ENCODE measurements around the gene AADACL2.

The AADACL2 gene

DNA sequence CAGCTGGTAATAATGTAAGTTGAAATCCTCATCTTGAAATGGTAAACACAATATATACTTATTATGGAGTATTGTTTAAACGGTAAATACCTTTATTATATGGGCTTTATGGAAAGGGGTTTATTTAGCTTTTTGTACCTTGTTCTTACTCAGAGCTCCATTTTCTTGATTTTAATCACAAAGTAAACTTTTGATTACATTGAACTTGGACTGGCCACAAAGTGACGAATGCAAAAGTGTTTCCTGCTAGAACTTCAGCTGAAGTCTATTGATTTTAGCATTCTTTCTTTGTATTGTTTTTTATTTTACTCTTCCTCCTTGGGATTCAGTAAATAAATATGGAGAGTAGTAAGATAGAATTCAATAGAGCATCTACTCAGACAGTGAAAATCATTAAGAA lies 60.4 kb downstream of the AADACL2 start:
- no peak for TF ChIP-seq ZBTB7A (IDR thresholded peaks at IDR 0.05; ENCODE audit: low read depth)
- TF ChIP-seq, protein P1, sequence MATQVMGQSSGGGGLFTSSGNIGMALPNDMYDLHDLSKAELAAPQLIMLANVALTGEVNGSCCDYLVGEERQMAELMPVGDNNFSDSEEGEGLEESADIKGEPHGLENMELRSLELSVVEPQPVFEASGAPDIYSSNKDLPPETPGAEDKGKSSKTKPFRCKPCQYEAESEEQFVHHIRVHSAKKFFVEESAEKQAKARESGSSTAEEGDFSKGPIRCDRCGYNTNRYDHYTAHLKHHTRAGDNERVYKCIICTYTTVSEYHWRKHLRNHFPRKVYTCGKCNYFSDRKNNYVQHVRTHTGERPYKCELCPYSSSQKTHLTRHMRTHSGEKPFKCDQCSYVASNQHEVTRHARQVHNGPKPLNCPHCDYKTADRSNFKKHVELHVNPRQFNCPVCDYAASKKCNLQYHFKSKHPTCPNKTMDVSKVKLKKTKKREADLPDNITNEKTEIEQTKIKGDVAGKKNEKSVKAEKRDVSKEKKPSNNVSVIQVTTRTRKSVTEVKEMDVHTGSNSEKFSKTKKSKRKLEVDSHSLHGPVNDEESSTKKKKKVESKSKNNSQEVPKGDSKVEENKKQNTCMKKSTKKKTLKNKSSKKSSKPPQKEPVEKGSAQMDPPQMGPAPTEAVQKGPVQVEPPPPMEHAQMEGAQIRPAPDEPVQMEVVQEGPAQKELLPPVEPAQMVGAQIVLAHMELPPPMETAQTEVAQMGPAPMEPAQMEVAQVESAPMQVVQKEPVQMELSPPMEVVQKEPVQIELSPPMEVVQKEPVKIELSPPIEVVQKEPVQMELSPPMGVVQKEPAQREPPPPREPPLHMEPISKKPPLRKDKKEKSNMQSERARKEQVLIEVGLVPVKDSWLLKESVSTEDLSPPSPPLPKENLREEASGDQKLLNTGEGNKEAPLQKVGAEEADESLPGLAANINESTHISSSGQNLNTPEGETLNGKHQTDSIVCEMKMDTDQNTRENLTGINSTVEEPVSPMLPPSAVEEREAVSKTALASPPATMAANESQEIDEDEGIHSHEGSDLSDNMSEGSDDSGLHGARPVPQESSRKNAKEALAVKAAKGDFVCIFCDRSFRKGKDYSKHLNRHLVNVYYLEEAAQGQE (IDR thresholded peaks at IDR 0.05; ENCODE audit: low read depth): no peak
- TF ChIP-seq YY1 (IDR thresholded peaks at IDR 0.05; ENCODE audit: low read depth): no peak
- no peak for TF ChIP-seq EGR1 (IDR thresholded peaks at IDR 0.05)
- TF ChIP-seq FOXM1 (IDR thresholded peaks at IDR 0.05; ENCODE audit: borderline replicate concordance, low read depth): no peak
- no peak for TF ChIP-seq RAD21 (IDR thresholded peaks at IDR 0.05; ENCODE audit: low read depth)
- no peak for TF ChIP-seq NFIC (IDR thresholded peaks at IDR 0.05)
- no peak for TF ChIP-seq TAF1 (IDR thresholded peaks at IDR 0.05; ENCODE audit: low read depth)

DNA sequence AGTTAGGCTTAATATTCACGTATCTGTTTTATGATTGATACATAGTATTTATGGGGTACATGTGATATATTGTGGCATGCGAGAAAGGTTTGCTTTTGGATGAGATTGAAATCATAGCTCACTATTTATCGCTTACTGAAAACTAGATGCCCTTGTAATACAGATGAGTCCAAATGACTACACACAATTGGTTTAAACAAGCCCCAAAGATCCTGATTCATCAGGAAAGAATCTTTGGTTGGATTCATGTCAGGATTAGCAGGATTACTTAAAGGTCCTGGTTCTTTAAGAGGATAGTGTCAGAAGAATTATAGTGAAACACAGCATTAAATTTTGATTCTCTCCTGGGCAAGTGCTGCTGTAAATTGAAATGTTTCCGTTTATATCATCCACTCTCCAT lies 61.5 kb downstream of the AADACL2 start:
- no peak for TF ChIP-seq FOXM1 (IDR thresholded peaks at IDR 0.05; ENCODE audit: borderline replicate concordance, low read depth)
- TF ChIP-seq CREB1 (IDR thresholded peaks at IDR 0.05; ENCODE audit: low read depth): no peak
- no peak for TF ChIP-seq EGR1 (IDR thresholded peaks at IDR 0.05)
- TF ChIP-seq ZBTB7A (IDR thresholded peaks at IDR 0.05; ENCODE audit: low read depth): no peak
- no peak for TF ChIP-seq RAD21 (IDR thresholded peaks at IDR 0.05; ENCODE audit: low read depth)
- no peak for TF ChIP-seq NFIC (IDR thresholded peaks at IDR 0.05)
- TF ChIP-seq TEAD4 (IDR thresholded peaks at IDR 0.05): no peak
- TF ChIP-seq TAF1 (IDR thresholded peaks at IDR 0.05; ENCODE audit: low read depth): no peak
- TF ChIP-seq MAX (IDR thresholded peaks at IDR 0.05): no peak
- TF ChIP-seq EP300 (IDR thresholded peaks at IDR 0.05; ENCODE audit: borderline replicate concordance): no peak
- TF ChIP-seq YY1 (IDR thresholded peaks at IDR 0.05; ENCODE audit: low read depth): no peak
- no peak for TF ChIP-seq TCF12 (IDR thresholded peaks at IDR 0.05; ENCODE audit: low read depth)
- TF ChIP-seq, protein P1 (IDR thresholded peaks at IDR 0.05; ENCODE audit: low read depth): no peak
- TF ChIP-seq USF1 (IDR thresholded peaks at IDR 0.05): no peak
- TF ChIP-seq CEBPB (IDR thresholded peaks at IDR 0.05): no peak

DNA sequence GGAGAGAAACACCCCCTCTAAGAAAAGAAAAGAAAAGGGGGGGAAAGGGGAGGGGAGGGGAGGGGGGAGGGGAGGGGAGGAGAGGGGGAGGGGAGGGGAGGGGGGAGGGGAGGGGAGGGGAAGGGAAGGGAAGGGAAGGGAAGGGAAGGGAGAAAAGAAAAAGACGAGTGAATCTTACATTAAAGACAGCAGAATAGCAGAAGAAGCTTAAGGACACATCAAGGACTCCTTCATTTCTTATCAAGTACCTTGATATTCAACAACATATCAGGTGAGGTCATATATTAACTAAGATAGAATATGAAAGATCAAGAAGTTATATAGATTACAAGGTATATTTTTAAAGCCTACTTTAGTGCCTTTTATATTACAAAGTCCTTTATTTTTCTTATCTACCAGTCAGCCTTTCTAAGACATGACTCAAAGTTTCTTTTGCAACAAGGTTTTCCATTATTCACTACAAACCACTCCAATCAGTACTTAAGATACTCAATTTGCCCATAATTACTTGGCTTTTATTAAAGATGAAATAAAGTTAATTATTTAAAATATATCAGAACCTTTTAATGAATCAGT lies 62.5 kb downstream of the AADACL2 start:
- TF ChIP-seq MAX (IDR thresholded peaks at IDR 0.05) (no peak), RAD21 (IDR thresholded peaks at IDR 0.05; ENCODE audit: low read depth) (no peak), USF1 (IDR thresholded peaks at IDR 0.05) (no peak), FOXM1 (IDR thresholded peaks at IDR 0.05; ENCODE audit: borderline replicate concordance, low read depth) (no peak), NFIC (IDR thresholded peaks at IDR 0.05) (no peak), EP300 (IDR thresholded peaks at IDR 0.05; ENCODE audit: borderline replicate concordance) (no peak), TAF1 (IDR thresholded peaks at IDR 0.05; ENCODE audit: low read depth) (no peak)

DNA sequence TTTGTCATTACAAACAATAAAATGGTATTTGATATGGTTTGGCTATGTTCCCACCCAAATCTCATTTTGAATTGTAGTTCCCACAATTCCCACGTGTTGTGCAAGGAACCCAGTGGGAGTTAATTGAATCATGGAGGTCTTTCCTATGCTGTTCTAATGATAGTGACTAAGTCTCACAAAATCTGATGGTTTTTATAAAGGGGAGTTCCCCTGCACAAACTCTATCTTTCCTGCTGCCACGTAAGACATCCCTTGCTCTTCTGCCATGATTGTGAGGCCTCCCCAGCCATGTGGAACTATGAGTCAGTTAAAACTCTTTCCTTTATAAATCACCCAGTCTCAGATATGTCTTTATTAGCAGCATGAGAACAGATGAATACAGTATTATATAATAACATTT lies 64.7 kb downstream of the AADACL2 start:
- TF ChIP-seq TAF1 (IDR thresholded peaks at IDR 0.05; ENCODE audit: low read depth): no peak
- TF ChIP-seq MAX (IDR thresholded peaks at IDR 0.05): no peak
- no peak for TF ChIP-seq TEAD4 (IDR thresholded peaks at IDR 0.05)
- no peak for TF ChIP-seq EGR1 (IDR thresholded peaks at IDR 0.05)
- TF ChIP-seq RAD21 (IDR thresholded peaks at IDR 0.05; ENCODE audit: low read depth): no peak
- TF ChIP-seq FOXM1 (IDR thresholded peaks at IDR 0.05; ENCODE audit: borderline replicate concordance, low read depth): no peak
- TF ChIP-seq ZBTB7A (IDR thresholded peaks at IDR 0.05; ENCODE audit: low read depth): no peak
- TF ChIP-seq, protein P1 (IDR thresholded peaks at IDR 0.05; ENCODE audit: low read depth): no peak
- TF ChIP-seq NFIC (IDR thresholded peaks at IDR 0.05): no peak
- TF ChIP-seq USF1 (IDR thresholded peaks at IDR 0.05): no peak
- TF ChIP-seq TCF12 (IDR thresholded peaks at IDR 0.05; ENCODE audit: low read depth): no peak
- no peak for TF ChIP-seq CREB1 (IDR thresholded peaks at IDR 0.05; ENCODE audit: low read depth)
- no peak for TF ChIP-seq YY1 (IDR thresholded peaks at IDR 0.05; ENCODE audit: low read depth)
- no peak for TF ChIP-seq CEBPB (IDR thresholded peaks at IDR 0.05)
- TF ChIP-seq EP300 (IDR thresholded peaks at IDR 0.05; ENCODE audit: borderline replicate concordance): no peak

Measured in Ishikawa (cell line).